ENCODE results near the gene GTF2H3. TPM values are rescaled to one million over a fixed set of nuclear protein-coding genes. Genes with fewer than 3 reads are reported as not detected.

Gene GTF2H3
- polyA plus RNA-seq, 1 of the 3 experiments (the other 2 are of a cell fraction): 22.4 TPM

DNA sequence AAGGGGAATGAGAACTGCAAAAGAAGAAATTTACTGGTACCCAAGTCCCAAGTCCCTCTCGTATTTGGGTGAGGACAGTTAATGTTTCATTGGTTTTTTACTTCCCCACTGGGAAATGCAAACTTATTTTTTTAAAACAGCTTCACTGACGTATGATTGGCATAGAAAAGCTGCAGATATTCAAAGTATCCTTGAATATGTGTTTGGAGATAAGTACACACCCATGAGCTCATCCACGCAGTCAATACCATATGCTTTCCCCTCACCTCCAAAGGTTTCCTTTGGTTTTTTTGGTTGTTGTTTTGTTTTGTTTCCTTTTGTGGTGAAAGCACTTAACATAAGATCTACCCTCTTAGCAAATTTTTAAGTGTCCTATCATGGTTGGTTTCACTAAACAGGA, 50.3 kb downstream of the GTF2H3 start (continued):
- no peak for TF ChIP-seq RFX5 (IDR thresholded peaks at IDR 0.05; ENCODE audit: low read length)
- TF ChIP-seq JUND (IDR thresholded peaks at IDR 0.05): no peak
- TF ChIP-seq CHD2 (IDR thresholded peaks at IDR 0.05; ENCODE audit: low read length, partially characterized antibody): no peak
- TF ChIP-seq RAD21 (IDR thresholded peaks at IDR 0.05; ENCODE audit: low read length): no peak
- no peak for TF ChIP-seq RCOR1 (IDR thresholded peaks at IDR 0.05; ENCODE audit: low read length)
- TF ChIP-seq, protein P1, sequence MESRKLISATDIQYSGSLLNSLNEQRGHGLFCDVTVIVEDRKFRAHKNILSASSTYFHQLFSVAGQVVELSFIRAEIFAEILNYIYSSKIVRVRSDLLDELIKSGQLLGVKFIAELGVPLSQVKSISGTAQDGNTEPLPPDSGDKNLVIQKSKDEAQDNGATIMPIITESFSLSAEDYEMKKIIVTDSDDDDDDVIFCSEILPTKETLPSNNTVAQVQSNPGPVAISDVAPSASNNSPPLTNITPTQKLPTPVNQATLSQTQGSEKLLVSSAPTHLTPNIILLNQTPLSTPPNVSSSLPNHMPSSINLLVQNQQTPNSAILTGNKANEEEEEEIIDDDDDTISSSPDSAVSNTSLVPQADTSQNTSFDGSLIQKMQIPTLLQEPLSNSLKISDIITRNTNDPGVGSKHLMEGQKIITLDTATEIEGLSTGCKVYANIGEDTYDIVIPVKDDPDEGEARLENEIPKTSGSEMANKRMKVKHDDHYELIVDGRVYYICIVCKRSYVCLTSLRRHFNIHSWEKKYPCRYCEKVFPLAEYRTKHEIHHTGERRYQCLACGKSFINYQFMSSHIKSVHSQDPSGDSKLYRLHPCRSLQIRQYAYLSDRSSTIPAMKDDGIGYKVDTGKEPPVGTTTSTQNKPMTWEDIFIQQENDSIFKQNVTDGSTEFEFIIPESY (IDR thresholded peaks at IDR 0.05; ENCODE audit: borderline replicate concordance, low read depth): no peak
- TF ChIP-seq TAF1 (IDR thresholded peaks at IDR 0.05; ENCODE audit: borderline replicate concordance, low read depth, low read length): no peak

DNA sequence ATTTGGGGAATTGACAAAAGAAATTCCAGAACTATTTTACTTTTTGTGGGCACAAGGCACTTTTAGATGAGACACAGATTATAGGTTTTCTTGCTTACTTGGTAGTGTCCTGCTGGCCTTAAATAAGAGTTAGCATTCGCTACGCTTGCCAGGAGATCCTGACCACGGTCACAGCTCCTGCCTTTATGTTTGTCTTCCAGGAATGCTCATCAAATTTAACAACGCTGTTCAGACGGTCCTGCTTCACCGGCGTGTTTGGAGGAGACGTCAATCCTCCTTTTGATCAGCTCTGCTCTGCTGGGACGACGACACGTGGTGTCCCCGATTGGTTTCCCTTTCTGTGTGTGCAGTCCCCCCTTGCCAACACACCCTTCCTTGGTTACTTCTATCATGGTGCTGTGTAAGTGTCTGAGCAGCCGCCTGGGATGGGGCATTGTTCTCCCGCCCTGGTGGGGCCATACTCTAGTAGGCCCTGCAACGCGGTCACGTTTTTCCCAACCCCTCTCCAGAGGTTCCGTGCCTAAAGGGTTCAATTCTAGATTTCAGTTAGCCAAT, 53.1 kb downstream of the GTF2H3 start:
- Histone ChIP-seq H3K9me2 (no peaks in the 10 kb centered on the region), H3K4me2 (no peak overlapping the region), H3K79me2 (ENCODE audit: insufficient read depth) (no peaks in the 10 kb centered on the region), H4K20me1 (ENCODE audit: insufficient read depth) (no peaks in the 10 kb centered on the region), H3K4me3 (ENCODE audit: low read depth in 2 of 2, low read length in 1 of 2) (no peak overlapping the region), H3K9me3 (no peaks in the 10 kb centered on the region), H3K27me3 (ENCODE audit: insufficient read depth) (no peaks in the 10 kb centered on the region), H3F3A (replicated peaks; ENCODE audit: insufficient read depth) (no peaks in the 10 kb centered on the region), H3K36me3 (replicated peaks in 1 of 2; ENCODE audit: control insufficient read depth in 1 of 2, insufficient read depth in 2 of 2, low read length in 1 of 2) (peaks cover 0 to 11% of the 10 kb centered on the region in 2 experiments), H2AFZ (ENCODE audit: low read depth) (no peak overlapping the region), H3K9ac (no peak overlapping the region), H3K4me1 (ENCODE audit: control insufficient read depth in 1 of 2, insufficient read depth in 2 of 2, low read depth in 1 of 2, low read length in 1 of 2) (no peaks in the 10 kb centered on the region), H3K27ac (ENCODE audit: low read depth in 2 of 2, low read length in 1 of 2) (no peak overlapping the region)
- ChIA-PET CTCF (no interaction called here), POLR2A (no interaction called here)
- TF ChIP-seq GATA2 (CRISPR knock-in tag; IDR thresholded peaks at IDR 0.05) (no peak), RAD21 (IDR thresholded peaks at IDR 0.05; ENCODE audit: low read length) (no peak), FOSL2 (IDR thresholded peaks at IDR 0.05; ENCODE audit: borderline replicate concordance, low read depth) (no peak), RFX5 (IDR thresholded peaks at IDR 0.05; ENCODE audit: low read length) (no peak), NRF1 (IDR thresholded peaks at IDR 0.05; ENCODE audit: low read depth, low read length) (no peak), FOXJ3 (CRISPR knock-in tag; IDR thresholded peaks at IDR 0.05) (no peak), CHD2 (IDR thresholded peaks at IDR 0.05; ENCODE audit: low read length, partially characterized antibody) (no peak), EZH2phosphoT487 (IDR thresholded peaks at IDR 0.05; ENCODE audit: borderline replicate concordance, low read depth) (no peak), TEAD4 (IDR thresholded peaks at IDR 0.05; ENCODE audit: borderline replicate concordance, insufficient read depth) (no peak), JUND (IDR thresholded peaks at IDR 0.05) (no peak), NFIC (IDR thresholded peaks at IDR 0.05; ENCODE audit: borderline replicate concordance) (no peak), EP300 (IDR thresholded peaks at IDR 0.05; ENCODE audit: borderline replicate concordance in 1 of 2, low read depth in 1 of 2, low read length in 1 of 2) (no peak), TCF12 (IDR thresholded peaks at IDR 0.05) (no peak)
- TF ChIP-seq, protein P2, sequence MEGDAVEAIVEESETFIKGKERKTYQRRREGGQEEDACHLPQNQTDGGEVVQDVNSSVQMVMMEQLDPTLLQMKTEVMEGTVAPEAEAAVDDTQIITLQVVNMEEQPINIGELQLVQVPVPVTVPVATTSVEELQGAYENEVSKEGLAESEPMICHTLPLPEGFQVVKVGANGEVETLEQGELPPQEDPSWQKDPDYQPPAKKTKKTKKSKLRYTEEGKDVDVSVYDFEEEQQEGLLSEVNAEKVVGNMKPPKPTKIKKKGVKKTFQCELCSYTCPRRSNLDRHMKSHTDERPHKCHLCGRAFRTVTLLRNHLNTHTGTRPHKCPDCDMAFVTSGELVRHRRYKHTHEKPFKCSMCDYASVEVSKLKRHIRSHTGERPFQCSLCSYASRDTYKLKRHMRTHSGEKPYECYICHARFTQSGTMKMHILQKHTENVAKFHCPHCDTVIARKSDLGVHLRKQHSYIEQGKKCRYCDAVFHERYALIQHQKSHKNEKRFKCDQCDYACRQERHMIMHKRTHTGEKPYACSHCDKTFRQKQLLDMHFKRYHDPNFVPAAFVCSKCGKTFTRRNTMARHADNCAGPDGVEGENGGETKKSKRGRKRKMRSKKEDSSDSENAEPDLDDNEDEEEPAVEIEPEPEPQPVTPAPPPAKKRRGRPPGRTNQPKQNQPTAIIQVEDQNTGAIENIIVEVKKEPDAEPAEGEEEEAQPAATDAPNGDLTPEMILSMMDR (IDR thresholded peaks at IDR 0.05): no peak
- TF ChIP-seq, protein P3, sequence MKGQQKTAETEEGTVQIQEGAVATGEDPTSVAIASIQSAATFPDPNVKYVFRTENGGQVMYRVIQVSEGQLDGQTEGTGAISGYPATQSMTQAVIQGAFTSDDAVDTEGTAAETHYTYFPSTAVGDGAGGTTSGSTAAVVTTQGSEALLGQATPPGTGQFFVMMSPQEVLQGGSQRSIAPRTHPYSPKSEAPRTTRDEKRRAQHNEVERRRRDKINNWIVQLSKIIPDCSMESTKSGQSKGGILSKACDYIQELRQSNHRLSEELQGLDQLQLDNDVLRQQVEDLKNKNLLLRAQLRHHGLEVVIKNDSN (IDR thresholded peaks at IDR 0.05; ENCODE audit: borderline replicate concordance, low read depth): no peak
- TF ChIP-seq, protein P4, sequence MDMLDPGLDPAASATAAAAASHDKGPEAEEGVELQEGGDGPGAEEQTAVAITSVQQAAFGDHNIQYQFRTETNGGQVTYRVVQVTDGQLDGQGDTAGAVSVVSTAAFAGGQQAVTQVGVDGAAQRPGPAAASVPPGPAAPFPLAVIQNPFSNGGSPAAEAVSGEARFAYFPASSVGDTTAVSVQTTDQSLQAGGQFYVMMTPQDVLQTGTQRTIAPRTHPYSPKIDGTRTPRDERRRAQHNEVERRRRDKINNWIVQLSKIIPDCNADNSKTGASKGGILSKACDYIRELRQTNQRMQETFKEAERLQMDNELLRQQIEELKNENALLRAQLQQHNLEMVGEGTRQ (IDR thresholded peaks at IDR 0.05; ENCODE audit: borderline replicate concordance, low read depth, low read length): no peak
- 96% methylated on average over 17 of the region's 18 CpGs for WGBS (ENCODE audit: low lambda C conversion rate)
- no peak for DNase-seq

Measured in SK-N-SH (cell line).